ENCODE results near the gene LTK.

Gene LTK

GRCh38 chr15:41550066-41550775, 36.6 kb upstream of the LTK start:
- ATAC-seq (ENCODE audit: low read depth) (no peak), DNase-seq (ENCODE audit: low spot score) (no peak)
- no peak overlapping the region for H3K4me3 ChIP-seq (ENCODE audit: severe bottlenecking)
- H3K27ac ChIP-seq (ENCODE audit: poor library complexity, severe bottlenecking), result no peak overlapping the region
- no peaks in the 10 kb centered on the region for H3K27me3 ChIP-seq (ENCODE audit: insufficient read depth, poor library complexity, severe bottlenecking)
- H3K4me1 ChIP-seq (ENCODE audit: insufficient read depth, poor library complexity, severe bottlenecking), result no peaks in the 10 kb centered on the region
- no peaks in the 10 kb centered on the region for H3K9me3 ChIP-seq (ENCODE audit: severe bottlenecking)
- no peaks in the 10 kb centered on the region for H3K36me3 ChIP-seq (ENCODE audit: low read depth)
- TF ChIP-seq, protein P1, sequence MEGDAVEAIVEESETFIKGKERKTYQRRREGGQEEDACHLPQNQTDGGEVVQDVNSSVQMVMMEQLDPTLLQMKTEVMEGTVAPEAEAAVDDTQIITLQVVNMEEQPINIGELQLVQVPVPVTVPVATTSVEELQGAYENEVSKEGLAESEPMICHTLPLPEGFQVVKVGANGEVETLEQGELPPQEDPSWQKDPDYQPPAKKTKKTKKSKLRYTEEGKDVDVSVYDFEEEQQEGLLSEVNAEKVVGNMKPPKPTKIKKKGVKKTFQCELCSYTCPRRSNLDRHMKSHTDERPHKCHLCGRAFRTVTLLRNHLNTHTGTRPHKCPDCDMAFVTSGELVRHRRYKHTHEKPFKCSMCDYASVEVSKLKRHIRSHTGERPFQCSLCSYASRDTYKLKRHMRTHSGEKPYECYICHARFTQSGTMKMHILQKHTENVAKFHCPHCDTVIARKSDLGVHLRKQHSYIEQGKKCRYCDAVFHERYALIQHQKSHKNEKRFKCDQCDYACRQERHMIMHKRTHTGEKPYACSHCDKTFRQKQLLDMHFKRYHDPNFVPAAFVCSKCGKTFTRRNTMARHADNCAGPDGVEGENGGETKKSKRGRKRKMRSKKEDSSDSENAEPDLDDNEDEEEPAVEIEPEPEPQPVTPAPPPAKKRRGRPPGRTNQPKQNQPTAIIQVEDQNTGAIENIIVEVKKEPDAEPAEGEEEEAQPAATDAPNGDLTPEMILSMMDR (IDR thresholded peaks at IDR 0.05; ENCODE audit: poor library complexity, severe bottlenecking), result no peak

- Histone ChIP-seq H3K4me3 (ENCODE audit: severe bottlenecking) (no peak overlapping the region), H3K9me3 (ENCODE audit: severe bottlenecking) (no peaks in the 10 kb centered on the region), H3K27me3 (ENCODE audit: insufficient read depth, poor library complexity, severe bottlenecking) (no peaks in the 10 kb centered on the region), H3K36me3 (ENCODE audit: low read depth) (peaks cover 7% of the 10 kb centered on the region), H3K4me1 (ENCODE audit: insufficient read depth, poor library complexity, severe bottlenecking) (peaks cover 2% of the 10 kb centered on the region), H3K27ac (ENCODE audit: poor library complexity, severe bottlenecking) (no peak overlapping the region)
- DNase-seq (ENCODE audit: low spot score), result peak; percentile 66
- no peak for ATAC-seq (ENCODE audit: low read depth)
- TF ChIP-seq, protein P1 (IDR thresholded peaks at IDR 0.05; ENCODE audit: poor library complexity, severe bottlenecking), result no peak
These were observed 33.5 kb upstream of the LTK start for GRCh38 chr15:41546851-41547786.

GRCh38 chr15:41545218-41545617, 31.6 kb upstream of the LTK start:
- Histone ChIP-seq H3K36me3 (ENCODE audit: low read depth) (peaks cover 9% of the 10 kb centered on the region), H3K4me3 (ENCODE audit: severe bottlenecking) (no peak overlapping the region), H3K27me3 (ENCODE audit: insufficient read depth, poor library complexity, severe bottlenecking) (no peaks in the 10 kb centered on the region), H3K27ac (ENCODE audit: poor library complexity, severe bottlenecking) (no peak overlapping the region), H3K9me3 (ENCODE audit: severe bottlenecking) (no peaks in the 10 kb centered on the region), H3K4me1 (ENCODE audit: insufficient read depth, poor library complexity, severe bottlenecking) (peaks cover 2% of the 10 kb centered on the region)
- DNase-seq (ENCODE audit: low spot score) (no peak), ATAC-seq (ENCODE audit: low read depth) (no peak)
- TF ChIP-seq, protein P1 (IDR thresholded peaks at IDR 0.05; ENCODE audit: poor library complexity, severe bottlenecking), result no peak

DNA sequence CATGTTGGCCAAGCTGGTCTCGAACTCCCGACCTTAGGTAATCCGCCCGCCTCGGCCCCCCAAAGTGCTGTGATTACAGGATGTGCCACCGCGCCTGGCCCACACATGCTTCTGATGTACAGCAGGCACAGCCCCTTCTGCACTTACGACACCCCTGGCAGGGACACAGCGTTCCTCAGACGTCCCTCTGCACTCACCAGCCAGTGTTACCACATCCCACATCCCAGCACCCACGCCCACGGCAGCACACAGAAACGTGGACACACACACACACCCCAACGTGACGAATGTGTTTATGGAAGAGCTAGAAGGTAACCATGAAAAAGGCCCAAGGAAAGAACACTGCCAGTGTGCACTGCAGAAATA, 31.0 kb upstream of the LTK start:
- Histone ChIP-seq H3K36me3 (ENCODE audit: low read depth) (peaks cover 9% of the 10 kb centered on the region), H3K27me3 (ENCODE audit: insufficient read depth, poor library complexity, severe bottlenecking) (no peaks in the 10 kb centered on the region), H3K9me3 (ENCODE audit: severe bottlenecking) (no peaks in the 10 kb centered on the region), H3K27ac (ENCODE audit: poor library complexity, severe bottlenecking) (peak overlapping the region; percentile 55), H3K4me3 (ENCODE audit: severe bottlenecking) (peak overlapping the region; percentile 77), H3K4me1 (ENCODE audit: insufficient read depth, poor library complexity, severe bottlenecking) (peaks cover 2% of the 10 kb centered on the region)
- peak; percentile 68 for DNase-seq (ENCODE audit: low spot score)
- TF ChIP-seq, protein P1 (IDR thresholded peaks at IDR 0.05; ENCODE audit: poor library complexity, severe bottlenecking), result no peak
- ATAC-seq (ENCODE audit: low read depth), result no peak
